Measurements from ENCODE around the gene ISX.

- TF ChIP-seq CTCF (IDR thresholded peaks at IDR 0.05; ENCODE audit: poor library complexity, severe bottlenecking) (no peak), POLR2AphosphoS5 (IDR thresholded peaks at IDR 0.05) (no peak), EZH2 (IDR thresholded peaks at IDR 0.05; ENCODE audit: borderline replicate concordance, insufficient read depth, low read length, poor library complexity, severe bottlenecking) (no peak), RAD21 (conservative IDR thresholded peaks at IDR 0.05) (no peak)
These were observed 44.8 kb upstream of the ISX start for GRCh38 chr22:35021161-35021560.
